ENCODE measurements around the gene GUCY2F.

GUCY2F gene

DNA sequence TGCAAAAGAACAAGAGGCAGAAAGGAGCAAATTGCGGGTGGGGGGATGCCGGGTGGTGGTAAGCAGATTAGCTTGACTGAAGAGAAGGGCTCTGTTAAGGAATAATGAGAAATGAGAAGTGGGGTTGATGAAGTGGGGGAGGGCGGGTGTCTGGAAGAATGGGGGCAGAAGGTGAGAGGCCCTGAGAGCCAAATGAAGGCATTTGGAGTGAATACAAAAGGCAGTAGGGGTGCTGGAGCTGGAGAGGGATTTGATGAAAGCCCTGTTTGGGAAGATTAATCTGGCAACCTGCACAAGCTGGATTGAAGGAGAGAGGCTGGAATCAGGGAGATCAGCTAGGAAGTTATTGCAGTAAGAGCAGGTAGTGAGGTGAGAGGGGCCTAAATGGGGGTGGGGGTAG, 82.1 kb downstream of the GUCY2F start:
- no peak for TF ChIP-seq SIN3A (IDR thresholded peaks at IDR 0.05; ENCODE audit: borderline replicate concordance, insufficient read depth, low read length)
- no peak for TF ChIP-seq FOXP2 (optimal IDR thresholded peaks at IDR 0.05; ENCODE audit: borderline replicate concordance, extremely low read depth, extremely low read length, insufficient read depth)
- TF ChIP-seq, protein P1, sequence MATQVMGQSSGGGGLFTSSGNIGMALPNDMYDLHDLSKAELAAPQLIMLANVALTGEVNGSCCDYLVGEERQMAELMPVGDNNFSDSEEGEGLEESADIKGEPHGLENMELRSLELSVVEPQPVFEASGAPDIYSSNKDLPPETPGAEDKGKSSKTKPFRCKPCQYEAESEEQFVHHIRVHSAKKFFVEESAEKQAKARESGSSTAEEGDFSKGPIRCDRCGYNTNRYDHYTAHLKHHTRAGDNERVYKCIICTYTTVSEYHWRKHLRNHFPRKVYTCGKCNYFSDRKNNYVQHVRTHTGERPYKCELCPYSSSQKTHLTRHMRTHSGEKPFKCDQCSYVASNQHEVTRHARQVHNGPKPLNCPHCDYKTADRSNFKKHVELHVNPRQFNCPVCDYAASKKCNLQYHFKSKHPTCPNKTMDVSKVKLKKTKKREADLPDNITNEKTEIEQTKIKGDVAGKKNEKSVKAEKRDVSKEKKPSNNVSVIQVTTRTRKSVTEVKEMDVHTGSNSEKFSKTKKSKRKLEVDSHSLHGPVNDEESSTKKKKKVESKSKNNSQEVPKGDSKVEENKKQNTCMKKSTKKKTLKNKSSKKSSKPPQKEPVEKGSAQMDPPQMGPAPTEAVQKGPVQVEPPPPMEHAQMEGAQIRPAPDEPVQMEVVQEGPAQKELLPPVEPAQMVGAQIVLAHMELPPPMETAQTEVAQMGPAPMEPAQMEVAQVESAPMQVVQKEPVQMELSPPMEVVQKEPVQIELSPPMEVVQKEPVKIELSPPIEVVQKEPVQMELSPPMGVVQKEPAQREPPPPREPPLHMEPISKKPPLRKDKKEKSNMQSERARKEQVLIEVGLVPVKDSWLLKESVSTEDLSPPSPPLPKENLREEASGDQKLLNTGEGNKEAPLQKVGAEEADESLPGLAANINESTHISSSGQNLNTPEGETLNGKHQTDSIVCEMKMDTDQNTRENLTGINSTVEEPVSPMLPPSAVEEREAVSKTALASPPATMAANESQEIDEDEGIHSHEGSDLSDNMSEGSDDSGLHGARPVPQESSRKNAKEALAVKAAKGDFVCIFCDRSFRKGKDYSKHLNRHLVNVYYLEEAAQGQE (IDR thresholded peaks at IDR 0.05; ENCODE audit: insufficient read depth in 1 of 2, low read depth in 2 of 2, low read length in 2 of 2): no peak
- no peak for TF ChIP-seq POLR2AphosphoS5 (IDR thresholded peaks at IDR 0.05; ENCODE audit: low read depth, low read length)
- TF ChIP-seq TAF1 (IDR thresholded peaks at IDR 0.05; ENCODE audit: borderline replicate concordance, insufficient read depth, low read length): no peak

DNA sequence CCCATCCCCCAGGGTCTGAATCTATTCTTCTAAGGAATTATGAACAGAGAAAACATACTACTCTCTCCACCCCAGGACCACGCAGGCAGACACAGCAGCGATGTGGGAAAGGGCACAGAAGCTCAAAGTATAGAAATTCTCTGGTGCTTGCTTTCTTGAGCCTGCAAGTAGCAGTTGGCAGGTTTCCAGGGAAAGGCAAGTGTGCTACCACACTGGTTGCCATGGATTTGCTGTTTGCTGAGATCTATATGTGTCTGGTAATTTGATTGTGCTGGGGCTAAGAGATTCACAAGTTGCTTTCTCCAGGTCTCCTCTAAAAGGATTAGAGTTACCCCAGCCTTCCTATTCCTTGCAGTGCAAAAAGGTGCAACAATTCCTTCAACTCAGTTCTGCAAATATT, 83.1 kb downstream of the GUCY2F start:
- TF ChIP-seq POLR2AphosphoS5 (IDR thresholded peaks at IDR 0.05; ENCODE audit: low read depth, low read length) (no peak), SIN3A (IDR thresholded peaks at IDR 0.05; ENCODE audit: borderline replicate concordance, insufficient read depth, low read length) (no peak), FOXP2 (optimal IDR thresholded peaks at IDR 0.05; ENCODE audit: borderline replicate concordance, extremely low read depth, extremely low read length, insufficient read depth) (no peak), TAF1 (IDR thresholded peaks at IDR 0.05; ENCODE audit: borderline replicate concordance, insufficient read depth, low read length) (no peak)
- TF ChIP-seq, protein P1 (IDR thresholded peaks at IDR 0.05; ENCODE audit: insufficient read depth in 1 of 2, low read depth in 2 of 2, low read length in 2 of 2): no peak

DNA sequence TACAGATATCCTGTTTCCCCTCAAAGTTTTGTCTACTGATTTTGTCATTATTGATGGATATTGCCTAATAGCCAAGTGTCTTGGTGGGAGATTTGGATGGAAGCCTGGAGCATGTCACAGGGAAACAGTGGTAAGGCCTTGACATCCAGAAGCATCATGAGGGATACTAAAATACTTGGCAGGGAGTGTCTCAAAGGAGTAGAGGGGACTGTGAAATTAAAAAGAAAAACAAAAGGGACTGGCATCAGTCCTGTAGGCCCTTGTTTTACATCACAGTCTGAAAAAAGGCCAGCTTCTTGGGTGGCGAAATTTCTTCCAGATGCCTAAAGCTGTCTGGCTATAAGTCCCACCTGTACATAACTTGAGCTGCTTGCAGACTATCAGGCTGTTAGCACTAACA, 83.8 kb downstream of the GUCY2F start:
- TF ChIP-seq, protein P1 (IDR thresholded peaks at IDR 0.05; ENCODE audit: insufficient read depth in 1 of 2, low read depth in 2 of 2, low read length in 2 of 2): no peak
- TF ChIP-seq FOXP2 (optimal IDR thresholded peaks at IDR 0.05; ENCODE audit: borderline replicate concordance, extremely low read depth, extremely low read length, insufficient read depth): no peak
- TF ChIP-seq POLR2AphosphoS5 (IDR thresholded peaks at IDR 0.05; ENCODE audit: low read depth, low read length): no peak
- TF ChIP-seq TAF1 (IDR thresholded peaks at IDR 0.05; ENCODE audit: borderline replicate concordance, insufficient read depth, low read length): no peak
- no peak for TF ChIP-seq SIN3A (IDR thresholded peaks at IDR 0.05; ENCODE audit: borderline replicate concordance, insufficient read depth, low read length)

DNA sequence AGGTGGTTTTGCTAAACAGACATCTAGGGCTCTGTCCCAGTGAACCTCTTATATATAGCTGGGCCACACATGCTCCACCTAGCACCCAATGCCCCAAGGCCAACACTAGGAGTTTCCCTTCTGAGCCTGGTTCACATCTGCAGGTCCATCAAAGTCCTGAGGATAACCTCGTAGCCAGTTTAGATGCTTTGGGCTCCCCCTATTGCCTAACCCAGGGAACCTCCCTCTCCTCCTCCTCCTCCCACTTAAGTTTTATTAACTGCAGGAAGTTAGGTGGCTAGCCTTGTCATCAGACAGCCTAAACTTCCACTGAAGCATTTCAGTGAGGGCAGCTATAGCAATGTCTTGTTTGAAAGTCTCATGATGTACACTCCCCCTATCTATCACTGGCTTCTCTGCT, 88.0 kb downstream of the GUCY2F start:
- TF ChIP-seq, protein P1 (IDR thresholded peaks at IDR 0.05; ENCODE audit: insufficient read depth in 1 of 2, low read depth in 2 of 2, low read length in 2 of 2): no peak
- TF ChIP-seq TAF1 (IDR thresholded peaks at IDR 0.05; ENCODE audit: borderline replicate concordance, insufficient read depth, low read length) (no peak), SIN3A (IDR thresholded peaks at IDR 0.05; ENCODE audit: borderline replicate concordance, insufficient read depth, low read length) (no peak), POLR2AphosphoS5 (IDR thresholded peaks at IDR 0.05; ENCODE audit: low read depth, low read length) (no peak), FOXP2 (optimal IDR thresholded peaks at IDR 0.05; ENCODE audit: borderline replicate concordance, extremely low read depth, extremely low read length, insufficient read depth) (no peak)

DNA sequence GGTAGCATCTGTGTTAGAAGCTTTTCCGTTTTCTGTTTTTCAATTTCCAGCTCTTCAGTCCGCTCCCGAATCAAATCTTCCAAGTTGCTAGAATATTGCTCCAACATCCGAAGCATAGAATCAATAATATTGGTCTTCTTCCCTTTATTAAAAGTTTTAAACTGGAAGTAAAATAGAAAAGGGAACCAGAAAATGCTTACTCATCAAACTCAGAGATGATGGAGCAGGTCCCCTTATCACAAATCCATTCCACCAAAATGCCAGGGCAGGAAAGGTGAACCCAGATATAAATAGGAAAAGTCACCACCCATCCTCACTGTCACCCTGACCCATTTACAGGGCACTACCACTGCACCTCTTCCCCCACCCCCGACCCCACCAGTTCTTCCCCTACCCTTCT, 89.0 kb downstream of the GUCY2F start:
- TF ChIP-seq SIN3A (IDR thresholded peaks at IDR 0.05; ENCODE audit: borderline replicate concordance, insufficient read depth, low read length) (no peak), FOXP2 (optimal IDR thresholded peaks at IDR 0.05; ENCODE audit: borderline replicate concordance, extremely low read depth, extremely low read length, insufficient read depth) (no peak), TAF1 (IDR thresholded peaks at IDR 0.05; ENCODE audit: borderline replicate concordance, insufficient read depth, low read length) (no peak), POLR2AphosphoS5 (IDR thresholded peaks at IDR 0.05; ENCODE audit: low read depth, low read length) (no peak)
- TF ChIP-seq, protein P1 (IDR thresholded peaks at IDR 0.05; ENCODE audit: insufficient read depth in 1 of 2, low read depth in 2 of 2, low read length in 2 of 2): no peak
